DMS153 treated with DMSO at 0.1 percent for 48 hours (cell line): ENCODE data around the gene AP4M1.
"Not testable (repeated sequence)": the region's sequence is repeated elsewhere in the genome, so short reads cannot be mapped to it uniquely, and the experiment has no call there.

ENCODE experiments used
- DNase-seq: peaks from one replicate; lab custom pipeline; 2025; ENCODE audit not compliant: unreplicated experiment; lab: John Stamatoyannopoulos, UW

The AP4M1 gene

GRCh38 chr7:100130220-100130607 is 28.8 kb downstream of the AP4M1 start:
- not testable (repeated sequence) for DNase-seq

DNA sequence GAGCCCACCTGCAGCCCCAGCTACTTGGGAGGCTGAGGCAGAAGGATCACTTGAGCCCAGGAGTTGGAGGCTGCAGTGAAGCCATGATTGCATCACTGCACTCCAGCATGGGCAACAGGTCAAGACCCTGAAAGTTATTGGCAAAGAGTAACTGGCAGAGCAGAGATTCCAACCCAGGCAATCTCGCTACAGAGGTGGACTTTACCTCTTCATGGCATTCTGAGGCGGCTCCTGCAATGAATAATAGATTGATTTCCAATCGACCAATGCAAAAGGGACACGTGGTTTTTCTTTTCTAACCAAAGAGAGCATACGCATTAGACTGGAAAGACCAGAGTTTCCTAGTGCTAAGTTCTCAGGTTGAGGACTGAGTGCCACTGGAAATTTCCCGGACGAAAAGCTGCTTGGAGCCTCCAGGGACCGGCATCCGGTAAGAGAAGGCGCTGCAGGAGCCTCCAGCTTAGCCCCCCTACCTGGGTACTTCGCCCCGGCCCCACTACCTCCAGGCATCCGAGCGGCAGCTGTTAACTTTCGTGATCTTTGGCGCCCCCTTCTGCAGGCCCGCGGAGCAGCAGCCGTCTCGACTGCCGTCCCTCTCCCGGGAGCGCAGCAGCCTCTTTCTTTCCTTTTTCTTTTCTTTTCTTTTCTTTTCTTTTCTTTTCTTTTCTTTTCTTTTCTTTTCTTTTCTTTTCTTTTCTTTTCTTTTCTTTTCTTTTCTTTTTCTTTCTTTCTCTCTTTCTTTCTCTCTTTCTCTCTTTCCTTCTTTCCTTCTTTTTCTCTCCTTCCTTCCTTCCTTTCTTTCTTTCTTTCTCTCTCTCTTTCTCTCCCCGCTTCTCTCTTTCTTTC is 29.4 kb downstream of the AP4M1 start:
- DNase-seq, result peak; percentile 52

DNA sequence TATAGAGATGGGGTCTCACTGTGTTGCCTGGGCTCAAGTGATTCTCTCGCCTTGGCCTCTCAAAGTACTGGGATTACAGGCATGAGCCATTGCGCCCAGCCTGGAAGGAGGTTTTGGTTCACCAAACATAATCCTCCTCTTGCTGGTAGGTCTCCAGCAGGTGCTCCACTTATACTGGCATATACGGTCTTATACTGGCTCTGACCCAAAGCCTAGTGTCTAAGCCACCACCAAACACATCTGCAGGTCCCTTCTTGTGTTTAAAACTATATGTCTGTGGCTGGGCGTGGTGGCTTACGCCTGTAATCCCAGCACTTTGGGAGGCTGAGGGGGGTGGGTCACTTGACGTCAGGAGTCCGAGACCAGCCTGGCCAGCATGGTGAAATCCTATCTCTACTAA is 30.7 kb downstream of the AP4M1 start:
- no peak for DNase-seq

DNA sequence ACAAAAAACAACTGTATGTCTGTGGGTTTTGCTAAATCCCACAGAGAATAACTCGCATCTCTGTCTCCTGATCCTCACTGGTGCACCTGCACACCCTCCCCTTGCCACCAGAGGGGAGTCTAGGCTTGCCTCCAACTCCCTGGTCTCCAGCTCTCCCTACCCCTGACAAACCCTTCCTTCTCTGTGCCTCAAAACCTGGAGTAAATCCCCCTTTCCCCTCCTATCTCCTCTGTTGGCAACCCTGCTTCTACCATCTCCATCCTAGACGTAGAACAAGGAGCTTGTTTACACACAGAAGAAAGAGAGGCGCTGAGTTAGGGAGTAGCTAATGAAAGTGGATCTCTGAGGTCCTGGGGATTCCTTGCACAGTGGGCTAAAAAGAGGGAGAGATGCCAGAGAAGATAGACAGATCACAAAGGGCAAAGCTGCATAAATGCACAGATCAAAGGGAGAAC is 31.3 kb downstream of the AP4M1 start:
- DNase-seq, result peak; percentile 47

DNA sequence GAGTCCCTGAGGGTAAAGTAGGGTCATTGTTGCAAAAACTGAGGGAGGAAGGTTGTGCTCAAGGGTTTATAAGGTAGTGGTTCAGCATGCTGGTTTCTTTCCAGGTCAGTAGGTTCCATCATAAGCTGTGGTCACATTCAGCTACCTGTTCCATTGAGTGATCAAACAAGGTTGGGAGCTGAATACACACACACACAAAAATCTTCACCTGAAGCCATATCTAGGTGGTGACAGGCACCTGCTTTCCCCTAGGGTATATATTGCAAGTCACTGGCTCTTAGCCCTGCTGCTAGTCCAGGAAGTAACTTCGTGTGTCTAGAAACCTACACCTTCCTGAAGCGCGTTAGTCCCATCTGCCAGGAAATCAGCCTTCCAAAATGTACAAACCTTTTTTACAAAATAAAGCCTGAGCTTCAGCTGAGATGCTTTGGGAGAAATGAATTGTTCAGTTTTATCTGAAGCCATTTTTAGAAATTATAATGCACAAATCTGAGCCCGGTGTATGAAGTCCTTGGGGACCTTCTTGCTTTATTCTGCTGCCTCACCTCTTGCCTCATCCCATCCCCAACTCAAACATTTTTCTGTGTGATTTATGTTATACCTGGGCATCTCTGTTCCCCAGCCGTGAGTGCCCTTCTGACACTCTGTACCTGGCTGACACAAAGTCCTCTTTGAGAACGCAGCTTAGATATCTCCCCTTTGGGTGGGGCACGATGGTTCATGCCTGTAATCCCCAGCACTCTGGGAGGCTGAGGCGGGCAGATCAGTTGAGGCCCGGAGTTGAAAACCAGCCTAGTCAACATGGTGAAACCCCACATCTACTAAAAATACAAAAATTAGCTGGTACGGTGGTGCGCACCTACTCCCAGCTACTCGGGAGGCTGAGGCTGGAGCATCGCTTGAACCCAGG is 36.7 kb downstream of the AP4M1 start:
- no peak for DNase-seq

DNA sequence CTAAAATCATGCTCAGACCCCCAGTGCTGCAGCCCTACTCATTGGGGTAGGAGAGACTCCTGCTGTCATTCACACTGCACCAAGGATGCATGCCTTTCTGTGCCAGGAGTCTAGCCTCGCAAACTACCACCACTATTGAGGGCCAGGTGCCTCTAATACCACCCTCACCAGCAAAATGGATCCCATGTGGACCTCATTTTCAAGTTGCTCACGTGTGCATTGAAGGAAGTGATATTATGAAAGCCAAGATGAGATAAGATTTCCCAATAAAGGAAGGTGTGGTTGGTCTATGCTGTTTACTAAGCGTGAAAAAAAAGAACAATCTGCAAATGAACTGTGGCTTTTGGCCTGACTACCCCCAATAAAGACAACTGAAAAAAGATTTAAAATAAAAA is 40.1 kb downstream of the AP4M1 start:
- DNase-seq, result no peak

- DNase-seq, result no peak
These were observed 41.0 kb downstream of the AP4M1 start for GRCh38 chr7:100142461-100142860.

GRCh38 chr7:100146350-100146749 is 44.9 kb downstream of the AP4M1 start:
- not testable (repeated sequence) for DNase-seq

DNA sequence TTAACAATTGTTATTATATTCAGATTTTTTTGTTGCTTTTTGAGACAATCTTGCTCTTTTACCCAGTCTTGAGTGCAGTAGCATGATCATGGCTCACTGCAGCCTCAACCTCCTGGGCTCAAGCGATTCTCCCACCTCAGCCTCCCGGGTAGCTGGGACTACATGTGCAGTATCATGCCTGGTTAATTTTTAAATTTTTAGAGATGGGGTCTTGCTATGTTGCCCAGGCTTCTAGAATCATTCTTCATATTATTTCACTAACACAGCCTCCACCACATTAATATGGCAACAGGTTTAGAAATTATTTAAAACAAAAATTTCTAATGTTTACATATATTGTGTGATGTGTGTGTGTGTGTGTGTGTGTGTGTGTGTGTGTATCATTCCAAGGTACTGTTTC is 45.8 kb downstream of the AP4M1 start:
- no peak for DNase-seq

DNA sequence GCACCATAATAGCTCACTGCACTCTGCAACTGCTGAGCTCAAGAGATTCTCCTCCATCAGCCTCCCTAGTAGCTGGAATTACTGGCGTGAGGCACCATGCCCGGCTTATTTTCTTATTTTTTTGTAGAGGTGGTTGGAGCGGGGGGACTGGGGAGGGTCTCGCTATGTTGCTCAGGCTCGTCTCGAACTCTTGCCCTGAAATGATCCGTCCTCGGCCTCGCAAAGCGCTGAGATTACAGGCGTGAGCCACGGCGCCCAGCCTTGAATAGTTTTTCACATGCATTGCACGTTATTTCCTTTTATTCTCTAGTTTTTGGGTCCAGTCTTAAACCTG is 46.7 kb downstream of the AP4M1 start:
- DNase-seq, result no peak

DNA sequence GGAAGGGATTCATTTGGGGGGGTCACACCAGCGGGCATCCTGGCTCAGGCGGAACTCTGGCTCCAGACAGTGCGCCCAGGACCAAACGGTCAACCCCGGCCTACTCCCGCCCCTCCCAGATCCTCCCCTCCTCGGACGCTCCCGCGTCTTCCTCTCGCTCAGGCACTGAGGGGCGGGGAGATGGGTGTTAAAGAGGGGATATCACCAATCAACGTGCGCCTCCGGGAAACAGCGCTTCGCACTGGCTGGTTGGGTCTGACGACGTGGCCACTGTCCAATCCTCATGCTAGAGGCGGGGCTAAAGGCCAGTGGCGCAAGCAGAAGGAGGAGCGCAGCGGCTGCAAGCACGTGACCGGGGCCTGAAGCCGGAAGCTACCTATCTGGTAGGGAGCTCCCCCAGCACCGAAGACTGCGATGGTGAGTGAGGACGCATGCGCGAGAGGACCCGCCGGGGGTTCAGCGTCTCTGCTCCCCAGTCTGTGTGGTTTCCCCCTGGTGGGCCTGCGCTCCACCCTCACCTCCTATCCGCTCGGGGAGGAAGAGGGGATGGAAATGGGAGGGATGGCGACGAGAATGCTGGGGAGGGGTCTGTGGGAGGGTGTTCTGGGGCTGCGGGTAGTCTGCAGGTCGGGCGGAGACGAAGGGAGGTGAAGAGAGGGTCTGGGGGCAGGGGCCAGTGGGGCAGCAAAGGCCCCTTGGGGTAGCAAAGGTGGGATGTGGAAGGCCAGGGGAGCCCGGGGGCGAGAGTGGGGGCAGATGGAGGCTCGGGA is 47.3 kb downstream of the AP4M1 start, which contains the start of gene LAMTOR4:
Gene LAMTOR4 (plus strand): TSS at position 360 of the 770 bp plus-strand sequence. CDS start 55 bp downstream, at position 415.
- peak; percentile 98 for DNase-seq

DNA sequence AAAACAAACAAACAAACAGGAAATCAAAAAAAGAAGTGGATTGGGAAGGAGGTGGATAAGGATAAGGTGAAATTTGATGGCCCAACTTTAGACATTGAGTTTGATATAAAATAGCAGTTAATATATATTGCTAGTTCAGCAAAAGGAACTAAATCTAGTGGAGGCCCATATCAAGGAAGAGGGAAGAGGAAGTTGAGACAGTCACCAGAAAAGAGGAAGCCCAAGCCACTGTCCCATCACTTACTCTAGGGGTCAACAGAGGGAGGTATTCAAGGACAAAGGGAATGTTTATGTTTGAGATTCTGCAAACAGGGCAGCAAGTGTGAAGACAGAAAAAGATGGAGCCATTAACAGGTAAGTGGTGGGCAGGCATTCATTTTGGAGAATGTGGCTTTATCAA is 51.0 kb downstream of the AP4M1 start:
- DNase-seq, result no peak

- no peak for DNase-seq
These were observed 51.7 kb downstream of the AP4M1 start for GRCh38 chr7:100152937-100153666.

- DNase-seq, result no peak
These were observed 52.5 kb downstream of the AP4M1 start for GRCh38 chr7:100153708-100154535.

DNA sequence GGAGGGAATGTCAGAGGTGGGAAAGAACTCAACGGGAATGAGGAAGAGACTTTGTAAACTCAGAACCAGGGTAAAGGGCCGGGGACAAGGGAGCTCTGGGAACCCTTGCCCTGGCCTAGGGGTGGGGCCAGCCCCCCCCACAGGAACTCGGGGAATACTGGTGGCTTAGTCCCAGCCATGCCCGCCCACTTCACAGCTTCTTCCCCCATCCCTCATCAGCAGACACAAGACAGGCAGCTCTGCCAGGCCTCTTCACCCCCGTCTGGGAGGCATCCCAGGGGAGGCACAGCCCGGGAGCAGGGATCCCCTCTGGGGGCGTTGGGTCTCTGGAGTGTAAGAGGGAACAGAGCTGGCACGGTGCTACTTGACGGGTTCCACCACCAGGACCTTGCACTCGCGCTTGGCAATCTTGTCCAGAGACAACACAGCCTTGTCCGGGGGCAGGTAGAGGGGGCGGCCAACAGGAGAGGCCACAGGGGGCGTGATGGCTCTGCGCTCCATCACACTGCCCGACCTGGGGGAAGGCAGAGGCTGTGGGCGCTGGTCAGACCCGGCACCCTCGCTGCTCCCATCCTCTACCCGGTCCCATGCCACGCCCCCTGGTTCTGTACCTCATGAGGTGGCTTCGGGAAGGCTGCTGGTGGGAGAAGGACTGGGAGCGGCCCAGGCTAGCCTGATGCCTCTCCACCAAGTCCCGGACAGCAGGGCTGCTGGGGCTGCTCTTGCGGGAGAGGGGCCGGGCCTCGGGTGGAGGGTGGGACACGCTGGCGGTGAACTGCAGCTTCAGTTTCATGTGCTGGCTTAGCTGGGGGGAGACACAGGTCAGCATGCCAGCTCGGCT is 53.4 kb downstream of the AP4M1 start:
- DNase-seq, result no peak

- DNase-seq, result no peak
These were observed 54.3 kb downstream of the AP4M1 start for GRCh38 chr7:100155553-100156317.

- no peak for DNase-seq
These were observed 55.1 kb downstream of the AP4M1 start for GRCh38 chr7:100156331-100157068.

DNA sequence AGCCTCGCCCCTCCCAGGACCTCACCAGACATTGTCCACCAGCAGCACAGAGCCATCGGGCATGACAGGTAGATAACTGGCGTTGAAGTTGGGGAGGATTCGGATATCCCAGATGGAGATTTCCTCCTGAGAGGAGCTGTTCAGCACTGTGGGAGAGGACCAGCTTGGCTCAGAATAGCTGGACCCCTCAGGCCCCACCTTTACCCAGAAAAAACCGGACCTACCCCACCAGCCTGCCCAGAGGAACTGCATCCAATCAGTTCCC is 55.6 kb downstream of the AP4M1 start:
- DNase-seq, result no peak
